Endothelial cell of umbilical vein (primary cell): ENCODE data around the gene CEP295NL. TPM values are rescaled to one million over a fixed set of nuclear protein-coding genes. Genes with fewer than 3 reads are reported as not detected.

Source experiments
- BruUV-seq: library from RNA; stranded (reverse); fragments of 400-500 nt; replicated peaks from 2 replicates; lab custom pipeline; 2021; lab: Mats Ljungman, UMichigan
- CTCF ChIA-PET: fragments of 300-600, 350-600 bp; sonication (Branson Sonifier 250); formaldehyde crosslinking; loops from one replicate; lab custom pipeline; 2021; ENCODE audit warnings: antibody characterized with exemption, inconsistent platforms; lab: Charles Lee
- POLR2A ChIA-PET: fragments of 300-600, 350-600 bp; sonication (Branson Sonifier 250); formaldehyde crosslinking; loops from one replicate; lab custom pipeline; 2021; ENCODE audit warnings: antibody characterized with exemption, inconsistent platforms; lab: Charles Lee
- DNase-seq: peaks from one replicate; pipeline ENCODE4 v3.0.0-alpha.2; 2011; ENCODE audit warnings: low read depth, low spot score
- FAIRE-seq: peaks from 2 replicates; lab custom pipeline; 2011; peaks lifted over from hg19 to GRCh38; lab: Jason Lieb, UNC
- H2AFZ ChIP-seq: 2 replicates; pipeline ENCODE4 v1.6.0; 2012; ENCODE audit warnings: low read depth, low read length, control low read depth, inconsistent platforms
- H3K27ac ChIP-seq: 2 replicates; pipeline ENCODE4 v1.5.1; 2011; ENCODE audit warnings: low read depth, mild to moderate bottlenecking, control low read depth, low read length, moderate library complexity; ENCODE audit not compliant: insufficient read depth
- H3K27me3 ChIP-seq, 2 experiments: 2 replicates each; pipeline versions ENCODE4 v1.6.0 to v1.6.1; 2011; ENCODE audit warnings: low read length in 2 of 2, mixed read lengths in 1 of 2; ENCODE audit not compliant: control insufficient read depth in 2 of 2, insufficient read depth in 2 of 2
- H3K36me3 ChIP-seq, 2 experiments: 2 replicates in 1 of 2; 3 replicates in 1 of 2; pipeline ENCODE4 v1.5.1; 2011; ENCODE audit warnings: low read length in 2 of 2, mild to moderate bottlenecking in 1 of 2, moderate library complexity in 1 of 2; ENCODE audit not compliant: control insufficient read depth in 2 of 2, insufficient read depth in 2 of 2; ENCODE audit errors: extremely low read depth in 1 of 2
- H3K4me1 ChIP-seq: 3 replicates; pipeline ENCODE4 v1.5.1; 2011; ENCODE audit warnings: mild to moderate bottlenecking, low read length; ENCODE audit not compliant: control insufficient read depth, insufficient read depth; ENCODE audit errors: extremely low read depth
- H3K4me2 ChIP-seq: 2 replicates; pipeline ENCODE4 v1.6.1; 2011; ENCODE audit warnings: low read length, control low read depth, mixed read lengths; ENCODE audit not compliant: insufficient read depth
- H3K4me3 ChIP-seq, 3 experiments: fragments of 200-600 bp in 1 of 3; sonication (generic), shearing (Covaris generic) in 1 of 3; replicated peaks in 1 of 3; 2 replicates each; pipeline ENCODE4 v1.5.1; 2011 to 2016; ENCODE audit warnings: control low read depth in 3 of 3, low read length in 3 of 3, mild to moderate bottlenecking in 2 of 3, inconsistent platforms in 1 of 3, low read depth in 1 of 3, moderate library complexity in 1 of 3; ENCODE audit not compliant: insufficient read depth in 1 of 3
- H3K79me2 ChIP-seq: 2 replicates; pipeline ENCODE4 v1.6.0; 2012; ENCODE audit warnings: low read length, inconsistent platforms; ENCODE audit not compliant: control insufficient read depth, insufficient read depth
- H3K9ac ChIP-seq: replicated peaks from 2 replicates; pipeline ENCODE3; 2011; ENCODE audit warnings: low read length, control low read depth; ENCODE audit not compliant: insufficient read depth; ENCODE audit errors: extremely low read depth
- H3K9me1 ChIP-seq: replicated peaks from 3 replicates; pipeline ENCODE4 v1.6.0; 2011; ENCODE audit warnings: mild to moderate bottlenecking, low read length; ENCODE audit not compliant: control insufficient read depth, insufficient read depth; ENCODE audit errors: extremely low read depth
- H3K9me3 ChIP-seq: replicated peaks from 2 replicates; pipeline ENCODE4 v1.5.1; 2012; ENCODE audit warnings: low read length, inconsistent platforms; ENCODE audit not compliant: control insufficient read depth, insufficient read depth
- H4K20me1 ChIP-seq: replicated peaks from 2 replicates; pipeline ENCODE3; 2011; ENCODE audit warnings: mild to moderate bottlenecking, low read length; ENCODE audit not compliant: control insufficient read depth, insufficient read depth; ENCODE audit errors: extremely low read depth
- CTCF ChIP-seq, 2 donors: IDR thresholded peaks; 1 replicate in 1 of 2; 2 replicates in 1 of 2; pipeline ENCODE4 v1.5.1; 2011; ENCODE audit warnings: low read length in 2 of 2, mild to moderate bottlenecking in 2 of 2, moderate library complexity in 2 of 2, control low read depth in 1 of 2, inconsistent platforms in 1 of 2, low read depth in 1 of 2; ENCODE audit not compliant: insufficient read depth in 1 of 2; ENCODE audit errors: extremely low read depth in 1 of 2
- EZH2 ChIP-seq: IDR thresholded peaks from 2 replicates; pipeline ENCODE4 v1.6.1; 2012; ENCODE audit warnings: borderline replicate concordance, low read depth, mild to moderate bottlenecking, moderate library complexity, low read length, inconsistent platforms; ENCODE audit not compliant: severe bottlenecking
- FOS ChIP-seq: IDR thresholded peaks from 2 replicates; pipeline ENCODE4 v1.6.1; 2011; ENCODE audit warnings: mild to moderate bottlenecking, low read length, moderate library complexity, borderline replicate concordance; ENCODE audit not compliant: insufficient read depth
- GATA2 ChIP-seq: IDR thresholded peaks from 2 replicates; pipeline ENCODE4 v1.7.0; 2011; ENCODE audit warnings: low read depth, mild to moderate bottlenecking, moderate library complexity, mixed read lengths, low read length; ENCODE audit not compliant: insufficient read length, insufficient read depth
- JUN ChIP-seq: IDR thresholded peaks from 2 replicates; pipeline ENCODE4 v1.6.1; 2011; ENCODE audit warnings: borderline replicate concordance, low read depth; ENCODE audit not compliant: insufficient read length, insufficient read depth
- MAX ChIP-seq: IDR thresholded peaks from 2 replicates; pipeline ENCODE4 v1.6.1; 2011; ENCODE audit not compliant: insufficient read depth, insufficient read length
- MYC ChIP-seq: IDR thresholded peaks from one replicate; pipeline ENCODE4 v1.6.1; 2011; ENCODE audit warnings: mild to moderate bottlenecking, low read depth, low read length
- POLR2A ChIP-seq: IDR thresholded peaks from 2 replicates; pipeline ENCODE4 v1.6.1; 2012; ENCODE audit warnings: low read depth, mild to moderate bottlenecking, control low read depth, low read length
- POLR2AphosphoS5 ChIP-seq: IDR thresholded peaks from 2 replicates; pipeline ENCODE4 v1.6.1; 2012; ENCODE audit warnings: low read depth, mild to moderate bottlenecking, control low read depth, low read length, moderate library complexity; ENCODE audit not compliant: insufficient read depth
- dilution Hi-C: fragments of 300-500 bp; cut with MboI; formaldehyde crosslinking; loops from one replicate; pipeline ENCODE4 v1.15.0; 2019; ENCODE audit warnings: low sequenced_read_pairs; ENCODE audit not compliant: extremely low pct_ligation_motif_present
- intact Hi-C: fragments of 100-400 bp; cut with micrococcal nuclease; formaldehyde crosslinking; loops from one replicate; pipeline ENCODE4 v1.10.0; 2022
- polyA plus RNA-seq, 4 experiments: library from polyadenylated mRNA; depleted of rRNA in 3 of 4; stranded (reverse) in 3 of 4; unstranded in 1 of 4; fragments of >200 nt; gene quantifications; 2 replicates each; pipeline versions ENCODE4 v1.2.1 to v1.2.3, GENCODE V29; 2011 to 2012; ENCODE audit warnings: missing spikeins in 1 of 4
- total RNA-seq: library from RNA; stranded (reverse); gene quantifications from 2 replicates; pipeline ENCODE4 v1.2.3, GENCODE V29; 2021

Gene CEP295NL
- total and polyA plus RNA-seq, 2 donors (not counting 3 experiments of a cell fraction or from before 2014, with no cell fraction given) = 0.10 to 8.3 TPM

- H3K4me3 ChIP-seq = no peak overlapping the region
- no peaks in the 10 kb centered on the region for H3K4me1 ChIP-seq
- no peak overlapping the region for H3K27ac ChIP-seq
These were observed 10.9 kb downstream of the CEP295NL start for GRCh38 chr17:78892062-78892456.

More at GRCh38 chr17:78892062-78892456, 10.9 kb downstream of the CEP295NL start:
- H3K79me2 ChIP-seq = peaks cover 2% of the 10 kb centered on the region
- no peak overlapping the region for H2AFZ ChIP-seq
- no peaks in the 10 kb centered on the region for H4K20me1 ChIP-seq
- DNase-seq (no peak), FAIRE-seq (no peak)
- CTCF ChIA-PET = interaction anchor here (1.3 kb wide), 1 partner anchor 26 kb away, joined by 3 read pairs; no protein-coding TSS in a partner anchor
- TF ChIP-seq MYC (no peak), EZH2 (no peak), FOS (no peak), JUN (no peak), POLR2A (no peak), GATA2 (no peak), CTCF (IDR thresholded peaks at IDR 0.05; ENCODE audit: extremely low read depth in 1 of 2, insufficient read depth in 1 of 2, low read depth in 1 of 2, low read length in 2 of 2) (no peak), MAX (no peak), POLR2AphosphoS5 (no peak)
- intact Hi-C loops = no loop called here
- dilution Hi-C loops = no loop called here
- H3K36me3 ChIP-seq = peaks cover 0 to 7% of the 10 kb centered on the region in 2 experiments
- POLR2A ChIA-PET = no interaction called here
- no peaks in the 10 kb centered on the region for H3K9me1 ChIP-seq
- BruUV-seq = no TSS peak
- no peak overlapping the region for H3K9ac ChIP-seq
- no peak overlapping the region for H3K4me2 ChIP-seq
- H3K9me3 ChIP-seq = no peaks in the 10 kb centered on the region
- H3K27me3 ChIP-seq = no peaks in the 10 kb centered on the region
